Osteocyte (in vitro differentiated cells): ENCODE results near the gene EFEMP1. TPM values are rescaled to one million over a fixed set of nuclear protein-coding genes. Genes with fewer than 3 reads are reported as not detected.

Experiments
- DNase-seq: peaks from one replicate; pipeline ENCODE4 v3.0.0; 2021; ENCODE audit warnings: mixed read lengths; ENCODE audit not compliant: unreplicated experiment; ENCODE audit errors: extremely low spot score
- H3K27ac Mint-ChIP-seq: one replicate; pipeline ENCODE4 v1.8.0; 2021; ENCODE audit warnings: mild to moderate bottlenecking, mixed read lengths; ENCODE audit not compliant: unreplicated experiment
- H3K27me3 Mint-ChIP-seq: one replicate; pipeline ENCODE4 v1.8.0; 2021; ENCODE audit warnings: mixed read lengths; ENCODE audit not compliant: unreplicated experiment
- H3K36me3 Mint-ChIP-seq: one replicate; pipeline ENCODE4 v1.8.0; 2021; ENCODE audit warnings: mixed read lengths; ENCODE audit not compliant: unreplicated experiment
- H3K4me1 Mint-ChIP-seq: one replicate; pipeline ENCODE4 v1.8.0; 2021; ENCODE audit warnings: mixed read lengths; ENCODE audit not compliant: unreplicated experiment
- H3K4me3 Mint-ChIP-seq: one replicate; pipeline ENCODE4 v1.8.0; 2021; ENCODE audit warnings: mild to moderate bottlenecking, moderate library complexity, mixed read lengths; ENCODE audit not compliant: unreplicated experiment
- H3K9me3 Mint-ChIP-seq: one replicate; pipeline ENCODE4 v1.8.0; 2021; ENCODE audit warnings: mixed read lengths; ENCODE audit not compliant: unreplicated experiment
- total RNA-seq: library from RNA; stranded (reverse); gene quantifications from 2 replicates; pipeline ENCODE4 v1.2.1, GENCODE V29; 2021
- TF ChIP-seq, protein P1 (sequence below): fragments of 200-600 bp; sonication (generic); IDR thresholded peaks from 2 replicates; pipeline ENCODE4 v1.5.0; 2021; ENCODE audit warnings: antibody characterized with exemption, mild to moderate bottlenecking, moderate library complexity

The EFEMP1 gene
- total RNA-seq, 1 donor from 2014 or later, result 7.4 TPM

DNA sequence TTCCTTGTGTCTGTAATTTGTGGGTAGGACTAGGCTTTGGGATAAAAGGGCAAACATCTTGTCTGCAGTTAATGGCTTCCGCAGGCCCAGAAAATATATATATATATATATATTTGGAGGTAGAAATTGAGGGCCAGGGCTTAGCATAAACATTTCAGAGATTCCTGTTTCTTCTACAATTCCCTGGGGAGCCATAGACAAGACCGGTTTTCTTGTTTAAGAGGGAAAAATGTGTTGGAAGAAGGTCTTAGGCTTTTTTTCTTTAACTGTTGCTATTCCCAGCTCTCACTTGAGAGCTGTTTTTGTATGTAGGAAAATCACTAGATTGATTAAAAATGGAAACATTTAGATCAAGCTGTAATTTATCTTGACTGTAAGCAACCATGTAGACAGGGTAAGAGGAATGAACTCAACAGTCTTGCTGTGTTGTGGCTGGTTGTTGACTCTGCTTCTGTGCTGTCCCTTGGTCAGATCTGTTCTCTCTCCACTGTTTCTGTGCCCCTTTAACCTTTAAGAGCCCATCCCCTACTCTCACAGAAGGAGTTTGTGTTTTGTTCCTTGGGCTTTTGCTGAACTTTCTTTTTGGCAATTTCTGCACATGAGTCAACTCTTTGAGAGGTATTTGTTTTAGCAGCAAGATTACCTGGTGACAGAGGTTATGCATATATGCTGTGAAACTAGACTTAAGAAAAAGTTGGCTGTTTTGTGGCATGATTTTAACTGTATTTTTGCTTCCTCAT, 58.3 kb downstream of the EFEMP1 start:
- no peaks in the 10 kb centered on the region for H3K9me3 Mint-ChIP-seq
- H3K4me1 Mint-ChIP-seq, result peaks cover 44% of the 10 kb centered on the region
- H3K27ac Mint-ChIP-seq, result peak overlapping the region; percentile 66
- no peaks in the 10 kb centered on the region for H3K36me3 Mint-ChIP-seq
- DNase-seq, result no peak
- TF ChIP-seq, protein P1, sequence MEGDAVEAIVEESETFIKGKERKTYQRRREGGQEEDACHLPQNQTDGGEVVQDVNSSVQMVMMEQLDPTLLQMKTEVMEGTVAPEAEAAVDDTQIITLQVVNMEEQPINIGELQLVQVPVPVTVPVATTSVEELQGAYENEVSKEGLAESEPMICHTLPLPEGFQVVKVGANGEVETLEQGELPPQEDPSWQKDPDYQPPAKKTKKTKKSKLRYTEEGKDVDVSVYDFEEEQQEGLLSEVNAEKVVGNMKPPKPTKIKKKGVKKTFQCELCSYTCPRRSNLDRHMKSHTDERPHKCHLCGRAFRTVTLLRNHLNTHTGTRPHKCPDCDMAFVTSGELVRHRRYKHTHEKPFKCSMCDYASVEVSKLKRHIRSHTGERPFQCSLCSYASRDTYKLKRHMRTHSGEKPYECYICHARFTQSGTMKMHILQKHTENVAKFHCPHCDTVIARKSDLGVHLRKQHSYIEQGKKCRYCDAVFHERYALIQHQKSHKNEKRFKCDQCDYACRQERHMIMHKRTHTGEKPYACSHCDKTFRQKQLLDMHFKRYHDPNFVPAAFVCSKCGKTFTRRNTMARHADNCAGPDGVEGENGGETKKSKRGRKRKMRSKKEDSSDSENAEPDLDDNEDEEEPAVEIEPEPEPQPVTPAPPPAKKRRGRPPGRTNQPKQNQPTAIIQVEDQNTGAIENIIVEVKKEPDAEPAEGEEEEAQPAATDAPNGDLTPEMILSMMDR, result no peak
- no peaks in the 10 kb centered on the region for H3K27me3 Mint-ChIP-seq
- no peak overlapping the region for H3K4me3 Mint-ChIP-seq

DNA sequence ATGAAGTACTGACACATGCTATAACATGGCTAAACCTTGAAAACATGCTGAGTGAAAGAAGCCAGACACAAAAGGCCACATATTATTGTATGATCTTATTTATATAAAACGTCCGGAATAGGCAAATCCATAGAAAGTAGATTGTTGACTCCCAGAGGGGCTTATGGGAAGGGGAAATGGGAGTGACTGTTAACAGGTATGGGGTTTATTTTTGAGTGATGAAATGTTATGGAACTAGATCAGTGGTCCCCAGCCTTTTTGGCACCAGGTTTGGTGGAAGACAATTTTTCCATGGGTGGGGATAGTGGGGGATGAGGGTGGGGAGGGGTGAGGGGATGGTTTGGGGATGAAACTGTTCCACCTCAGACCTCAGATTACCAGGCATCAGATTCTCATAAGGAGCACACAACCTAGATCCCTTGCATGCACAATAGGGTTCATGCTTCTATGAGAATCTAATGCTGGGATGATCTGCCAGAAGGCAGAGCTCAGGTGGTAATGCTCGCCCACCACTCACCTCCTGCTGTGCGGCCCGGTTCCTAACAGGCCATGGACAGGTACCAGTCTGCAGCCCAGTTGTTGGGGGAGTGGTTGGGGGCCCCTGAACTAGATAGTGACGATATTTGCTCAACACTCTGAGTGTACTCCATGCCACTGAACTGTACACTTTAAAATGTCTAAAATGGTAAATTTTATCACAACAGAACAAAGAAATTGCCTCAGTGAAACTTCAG, 59.1 kb downstream of the EFEMP1 start:
- H3K4me3 Mint-ChIP-seq, result no peak overlapping the region
- TF ChIP-seq, protein P1, result no peak
- no peaks in the 10 kb centered on the region for H3K27me3 Mint-ChIP-seq
- H3K36me3 Mint-ChIP-seq, result no peaks in the 10 kb centered on the region
- peaks cover 40% of the 10 kb centered on the region for H3K4me1 Mint-ChIP-seq
- DNase-seq, result no peak
- peak overlapping the region; percentile 62 for H3K27ac Mint-ChIP-seq
- no peaks in the 10 kb centered on the region for H3K9me3 Mint-ChIP-seq

DNA sequence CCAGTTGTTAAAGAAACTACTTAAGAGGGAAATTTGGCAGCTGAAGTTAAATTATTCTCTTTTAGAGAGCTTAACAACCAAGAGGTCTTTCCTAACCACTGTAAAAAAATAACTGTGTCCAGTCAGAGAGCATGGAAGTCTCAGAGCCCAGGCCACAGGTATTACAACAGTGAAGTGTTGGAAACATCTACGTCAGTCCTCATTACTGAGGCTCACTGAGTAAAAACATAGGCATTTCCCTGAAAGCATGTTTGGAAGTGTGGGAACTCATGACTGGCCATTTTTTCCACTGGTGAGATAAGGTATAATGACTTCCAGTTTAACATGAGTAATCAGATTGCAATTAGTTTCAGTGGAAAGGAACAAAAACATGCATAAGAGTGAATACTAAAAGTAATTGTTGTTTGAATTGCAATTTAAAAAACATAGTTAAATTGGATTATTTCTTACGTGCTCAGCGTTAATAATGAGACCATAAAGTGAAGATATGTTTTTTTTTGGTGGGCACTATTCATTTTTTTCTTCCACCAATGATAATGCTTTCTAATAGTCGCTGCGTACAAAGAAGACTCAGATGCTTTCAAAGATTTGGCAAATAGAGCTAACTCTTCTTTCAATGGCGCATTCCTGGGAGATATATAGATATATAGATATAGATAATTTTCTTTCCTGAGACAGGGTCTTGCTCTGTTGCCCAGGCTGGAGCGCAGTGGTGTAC, 60.8 kb downstream of the EFEMP1 start:
- H3K9me3 Mint-ChIP-seq, result no peaks in the 10 kb centered on the region
- no peak overlapping the region for H3K4me3 Mint-ChIP-seq
- DNase-seq, result no peak
- no peaks in the 10 kb centered on the region for H3K27me3 Mint-ChIP-seq
- peaks cover 39% of the 10 kb centered on the region for H3K4me1 Mint-ChIP-seq
- TF ChIP-seq, protein P1, result no peak
- H3K36me3 Mint-ChIP-seq, result no peaks in the 10 kb centered on the region
- H3K27ac Mint-ChIP-seq, result peak overlapping the region; percentile 75

DNA sequence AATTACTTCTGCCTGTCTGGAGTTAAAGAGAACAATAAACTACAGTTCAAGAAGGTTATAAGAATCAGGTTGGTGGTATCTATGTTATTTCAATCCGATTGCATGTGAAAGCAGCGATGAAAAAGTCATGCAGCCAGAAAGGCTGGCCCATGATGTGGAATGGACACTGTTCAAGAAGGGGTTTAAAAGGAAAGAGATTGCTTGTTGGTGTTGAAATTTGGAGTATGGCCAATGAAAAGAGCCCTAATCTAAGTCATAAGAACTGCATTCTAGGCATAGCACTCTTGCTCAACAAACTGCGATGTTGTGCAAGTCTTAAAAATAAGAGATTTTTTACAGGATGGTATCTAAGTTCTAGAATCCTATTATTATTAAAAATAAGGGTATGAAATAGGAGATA, 61.3 kb downstream of the EFEMP1 start:
- H3K36me3 Mint-ChIP-seq, result no peaks in the 10 kb centered on the region
- TF ChIP-seq, protein P1, result no peak
- DNase-seq, result no peak
- H3K4me3 Mint-ChIP-seq, result no peak overlapping the region
- peak overlapping the region; percentile 75 for H3K27ac Mint-ChIP-seq
- peaks cover 39% of the 10 kb centered on the region for H3K4me1 Mint-ChIP-seq
- no peaks in the 10 kb centered on the region for H3K9me3 Mint-ChIP-seq
- no peaks in the 10 kb centered on the region for H3K27me3 Mint-ChIP-seq

DNA sequence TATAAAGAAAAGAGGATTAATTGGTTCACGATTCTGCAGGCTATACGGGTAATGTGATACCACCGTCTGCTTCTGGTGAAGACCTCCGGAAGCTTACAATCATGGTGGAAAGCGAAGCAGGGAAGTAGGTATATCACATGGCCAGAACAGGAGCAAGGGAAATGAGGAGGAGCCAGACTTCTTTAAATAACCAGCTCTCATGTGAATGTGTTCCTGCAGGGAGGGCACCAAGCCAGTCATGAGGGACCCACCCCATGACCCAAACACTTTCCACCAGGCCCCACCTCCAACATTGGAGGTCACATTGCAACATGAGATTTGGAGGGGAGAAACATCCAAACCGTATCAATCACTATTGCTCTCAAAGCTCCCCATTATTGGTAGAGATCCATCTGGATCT, 61.8 kb downstream of the EFEMP1 start:
- H3K4me1 Mint-ChIP-seq, result peaks cover 39% of the 10 kb centered on the region
- H3K9me3 Mint-ChIP-seq, result no peaks in the 10 kb centered on the region
- DNase-seq, result no peak
- TF ChIP-seq, protein P1, result no peak
- H3K36me3 Mint-ChIP-seq, result no peaks in the 10 kb centered on the region
- H3K27ac Mint-ChIP-seq, result peak overlapping the region; percentile 75
- no peaks in the 10 kb centered on the region for H3K27me3 Mint-ChIP-seq
- no peak overlapping the region for H3K4me3 Mint-ChIP-seq
